Stimulated activated memory B cell treated with anti-CD40 and anti-IgM and Interleukin-4, amounts not matched to agents 10 μg/mL and 1 μg/mL and 100 μg/mL, for 72 hours (primary cell): Measurements from ENCODE around the gene PPP1R13B.

ENCODE experiments used
- ATAC-seq: fragments of 150-1000 bp; cut with Tn5 transposase; 2 replicates; pipeline ENCODE4 v1.10.0; 2021
- H3K27ac Mint-ChIP-seq: one replicate; pipeline ENCODE4 v1.8.0; 2022; ENCODE audit warnings: mild to moderate bottlenecking, mixed read lengths
- H3K27me3 Mint-ChIP-seq: one replicate; pipeline ENCODE4 v1.8.0; 2022; ENCODE audit warnings: mixed read lengths
- H3K36me3 Mint-ChIP-seq: one replicate; pipeline ENCODE4 v1.8.0; 2022; ENCODE audit warnings: mixed read lengths
- H3K4me1 Mint-ChIP-seq: one replicate; pipeline ENCODE4 v1.8.0; 2022; ENCODE audit warnings: mixed read lengths
- H3K4me3 Mint-ChIP-seq: one replicate; pipeline ENCODE4 v1.8.0; 2022; ENCODE audit warnings: mild to moderate bottlenecking, moderate library complexity, mixed read lengths
- H3K9me3 Mint-ChIP-seq: one replicate; pipeline ENCODE4 v1.8.0; 2022; ENCODE audit warnings: mixed read lengths

The PPP1R13B gene

GRCh38 chr14:103870144-103870876, 22.9 kb upstream of the PPP1R13B start:
- no peak for ATAC-seq
- H3K4me3 Mint-ChIP-seq = no peak overlapping the region
- H3K27ac Mint-ChIP-seq = no peak overlapping the region
- H3K36me3 Mint-ChIP-seq = no peaks in the 10 kb centered on the region
- H3K27me3 Mint-ChIP-seq = peaks cover 9% of the 10 kb centered on the region
- H3K4me1 Mint-ChIP-seq = peaks cover 19% of the 10 kb centered on the region
- peaks cover 5% of the 10 kb centered on the region for H3K9me3 Mint-ChIP-seq

GRCh38 chr14:103869406-103870143, 22.2 kb upstream of the PPP1R13B start:
- Mint-ChIP-seq H3K9me3 (no peaks in the 10 kb centered on the region), H3K4me1 (peaks cover 12% of the 10 kb centered on the region), H3K4me3 (no peak overlapping the region), H3K27me3 (peaks cover 9% of the 10 kb centered on the region), H3K27ac (no peak overlapping the region), H3K36me3 (no peaks in the 10 kb centered on the region)
- ATAC-seq = no peak

- Mint-ChIP-seq H3K27me3 (peaks cover 13% of the 10 kb centered on the region), H3K36me3 (no peaks in the 10 kb centered on the region), H3K4me3 (no peak overlapping the region), H3K9me3 (no peaks in the 10 kb centered on the region), H3K27ac (no peak overlapping the region), H3K4me1 (peaks cover 8% of the 10 kb centered on the region)
- ATAC-seq = no peak
Measured at GRCh38 chr14:103868242-103868897, 21.0 kb upstream of the PPP1R13B start.

GRCh38 chr14:103867523-103867953, 20.2 kb upstream of the PPP1R13B start:
- no peak for ATAC-seq
- H3K9me3 Mint-ChIP-seq = no peaks in the 10 kb centered on the region
- peaks cover 5% of the 10 kb centered on the region for H3K4me1 Mint-ChIP-seq
- H3K4me3 Mint-ChIP-seq = no peak overlapping the region
- H3K27ac Mint-ChIP-seq = no peak overlapping the region
- peaks cover 19% of the 10 kb centered on the region for H3K27me3 Mint-ChIP-seq
- H3K36me3 Mint-ChIP-seq = no peaks in the 10 kb centered on the region

- Mint-ChIP-seq H3K9me3 (no peaks in the 10 kb centered on the region), H3K27me3 (peaks cover 23% of the 10 kb centered on the region), H3K4me3 (no peak overlapping the region), H3K27ac (no peak overlapping the region), H3K4me1 (no peaks in the 10 kb centered on the region), H3K36me3 (no peaks in the 10 kb centered on the region)
- no peak for ATAC-seq
Measured at GRCh38 chr14:103867020-103867419, 19.6 kb upstream of the PPP1R13B start.

GRCh38 chr14:103863245-103863644, 15.9 kb upstream of the PPP1R13B start:
- Mint-ChIP-seq H3K4me3 (no peak overlapping the region), H3K36me3 (no peaks in the 10 kb centered on the region), H3K4me1 (no peaks in the 10 kb centered on the region), H3K27me3 (peaks cover 42% of the 10 kb centered on the region), H3K9me3 (no peaks in the 10 kb centered on the region), H3K27ac (no peak overlapping the region)
- ATAC-seq = no peak

GRCh38 chr14:103862393-103862782, 15.0 kb upstream of the PPP1R13B start:
- H3K4me1 Mint-ChIP-seq = no peaks in the 10 kb centered on the region
- peaks cover 35% of the 10 kb centered on the region for H3K27me3 Mint-ChIP-seq
- H3K4me3 Mint-ChIP-seq = no peak overlapping the region
- no peak for ATAC-seq
- no peaks in the 10 kb centered on the region for H3K9me3 Mint-ChIP-seq
- no peaks in the 10 kb centered on the region for H3K36me3 Mint-ChIP-seq
- H3K27ac Mint-ChIP-seq = no peak overlapping the region

GRCh38 chr14:103861413-103862392, 14.3 kb upstream of the PPP1R13B start:
- H3K36me3 Mint-ChIP-seq = no peaks in the 10 kb centered on the region
- H3K27me3 Mint-ChIP-seq = peaks cover 35% of the 10 kb centered on the region
- no peak for ATAC-seq
- H3K4me3 Mint-ChIP-seq = no peak overlapping the region
- H3K9me3 Mint-ChIP-seq = no peaks in the 10 kb centered on the region
- H3K4me1 Mint-ChIP-seq = no peaks in the 10 kb centered on the region
- H3K27ac Mint-ChIP-seq = no peak overlapping the region

- ATAC-seq = no peak
- Mint-ChIP-seq H3K27ac (no peak overlapping the region), H3K4me1 (no peaks in the 10 kb centered on the region), H3K4me3 (no peak overlapping the region), H3K9me3 (no peaks in the 10 kb centered on the region), H3K27me3 (peaks cover 35% of the 10 kb centered on the region), H3K36me3 (no peaks in the 10 kb centered on the region)
Measured at GRCh38 chr14:103859416-103860202, 12.2 kb upstream of the PPP1R13B start.

- Mint-ChIP-seq H3K36me3 (no peaks in the 10 kb centered on the region), H3K4me3 (no peak overlapping the region), H3K27ac (no peak overlapping the region), H3K9me3 (no peaks in the 10 kb centered on the region), H3K4me1 (no peaks in the 10 kb centered on the region), H3K27me3 (peaks cover 30% of the 10 kb centered on the region)
- no peak for ATAC-seq
Measured at GRCh38 chr14:103858063-103858781, 10.8 kb upstream of the PPP1R13B start.

- no peaks in the 10 kb centered on the region for H3K36me3 Mint-ChIP-seq
- no peak for ATAC-seq
- peaks cover 24% of the 10 kb centered on the region for H3K27me3 Mint-ChIP-seq
- no peaks in the 10 kb centered on the region for H3K4me1 Mint-ChIP-seq
- no peaks in the 10 kb centered on the region for H3K9me3 Mint-ChIP-seq
- no peak overlapping the region for H3K4me3 Mint-ChIP-seq
- no peak overlapping the region for H3K27ac Mint-ChIP-seq
Measured at GRCh38 chr14:103857256-103857655, 9.9 kb upstream of the PPP1R13B start.

- no peaks in the 10 kb centered on the region for H3K36me3 Mint-ChIP-seq
- no peak for ATAC-seq
- H3K4me1 Mint-ChIP-seq = no peaks in the 10 kb centered on the region
- H3K9me3 Mint-ChIP-seq = no peaks in the 10 kb centered on the region
- peaks cover 17% of the 10 kb centered on the region for H3K27me3 Mint-ChIP-seq
- no peak overlapping the region for H3K4me3 Mint-ChIP-seq
- no peak overlapping the region for H3K27ac Mint-ChIP-seq
Measured at GRCh38 chr14:103856607-103857006, 9.2 kb upstream of the PPP1R13B start.

- ATAC-seq = no peak
- Mint-ChIP-seq H3K9me3 (no peaks in the 10 kb centered on the region), H3K27ac (no peak overlapping the region), H3K4me3 (no peak overlapping the region), H3K27me3 (peaks cover 12% of the 10 kb centered on the region), H3K36me3 (no peaks in the 10 kb centered on the region), H3K4me1 (no peaks in the 10 kb centered on the region)
Measured at GRCh38 chr14:103856105-103856504, 8.7 kb upstream of the PPP1R13B start.

GRCh38 chr14:103855734-103856095, 8.3 kb upstream of the PPP1R13B start:
- ATAC-seq = no peak
- Mint-ChIP-seq H3K9me3 (no peaks in the 10 kb centered on the region), H3K27ac (no peak overlapping the region), H3K27me3 (peaks cover 11% of the 10 kb centered on the region), H3K4me3 (no peak overlapping the region), H3K36me3 (no peaks in the 10 kb centered on the region), H3K4me1 (no peaks in the 10 kb centered on the region)
